GM18508 (cell line): ENCODE data around the gene TMEM59L.

ENCODE experiments used
- ATAC-seq: cut with Tn5 transposase; IDR thresholded peaks from one replicate; pipeline ENCODE4 v1.9.1; 2021; ENCODE audit warnings: moderate number of reproducible peaks; ENCODE audit not compliant: insufficient read depth, unreplicated experiment

Gene TMEM59L

DNA sequence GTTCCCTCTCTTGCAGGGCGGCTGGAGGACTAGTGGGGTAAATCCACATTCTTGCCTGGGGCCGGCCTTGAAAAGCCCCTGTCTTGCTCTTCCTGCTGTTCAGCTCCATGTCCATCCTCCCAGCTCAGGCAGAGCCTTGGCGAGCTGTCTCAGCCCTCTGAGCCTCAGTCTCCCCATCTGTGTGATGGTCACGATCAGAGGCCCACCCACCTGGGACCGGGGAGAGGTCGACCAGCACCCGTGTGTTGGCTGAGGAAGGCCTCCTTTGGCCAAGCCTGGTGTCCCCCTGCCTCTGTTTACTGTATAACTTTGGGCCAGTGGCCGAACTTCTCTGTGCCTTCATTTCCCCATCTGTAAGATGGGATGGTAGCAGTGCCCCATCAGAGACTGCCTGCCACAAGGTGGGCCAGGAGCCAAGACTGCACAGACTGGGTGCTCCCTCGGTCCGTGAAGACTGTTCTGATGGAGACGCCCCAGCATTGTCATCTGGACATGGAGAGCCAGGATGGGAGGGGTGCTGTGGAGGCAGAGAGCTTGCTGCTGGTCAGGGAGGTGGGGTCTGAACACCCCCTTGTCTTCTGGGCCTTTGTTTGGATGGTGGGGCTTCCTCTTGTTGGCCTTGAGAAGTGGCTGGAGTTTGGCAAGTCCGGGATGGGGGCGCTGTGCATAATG, 42.6 kb downstream of the TMEM59L start:
- no peak for ATAC-seq

DNA sequence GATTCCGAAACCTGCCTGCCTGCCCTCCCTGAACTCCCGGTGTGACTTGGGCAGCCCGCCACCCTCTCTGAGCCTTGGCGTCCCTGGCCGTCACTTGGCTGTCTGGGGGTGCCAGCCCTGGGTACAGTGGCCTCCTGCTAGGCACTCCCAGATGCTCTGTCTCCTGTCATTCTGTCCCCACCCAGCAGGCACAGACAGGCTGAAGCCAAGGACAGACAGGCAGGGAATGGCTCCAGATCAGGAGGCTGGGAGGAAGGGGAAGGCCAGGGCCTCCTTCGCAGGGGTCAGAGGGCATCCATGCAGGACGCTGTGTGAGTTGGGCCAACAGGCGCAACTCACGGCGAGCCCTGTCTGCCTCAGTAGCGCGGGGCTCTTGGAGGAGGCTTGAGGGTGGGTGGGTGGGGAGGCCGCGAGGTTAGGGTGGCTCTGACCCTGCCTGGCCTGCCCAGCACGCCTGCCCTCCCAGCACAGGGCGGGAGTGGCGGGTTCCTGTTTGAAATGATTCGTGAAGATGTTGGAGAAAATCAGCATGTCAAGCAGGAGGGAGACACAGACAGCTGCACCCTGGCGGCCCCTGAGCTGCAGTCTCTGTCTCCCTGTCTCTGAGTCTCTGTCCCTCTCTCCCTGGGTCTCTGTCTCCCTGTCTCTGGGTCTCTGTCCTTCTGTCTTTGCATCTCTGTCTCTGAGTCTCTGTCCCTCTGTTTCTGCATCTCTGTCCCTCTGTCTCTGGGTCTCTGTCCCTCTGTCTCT, 43.8 kb downstream of the TMEM59L start:
- ATAC-seq = no peak

- ATAC-seq = no peak
Measured at GRCh38 chr19:18657590-18658365, 45.1 kb downstream of the TMEM59L start.

- ATAC-seq = no peak
Measured at GRCh38 chr19:18658366-18658855, 45.7 kb downstream of the TMEM59L start.

DNA sequence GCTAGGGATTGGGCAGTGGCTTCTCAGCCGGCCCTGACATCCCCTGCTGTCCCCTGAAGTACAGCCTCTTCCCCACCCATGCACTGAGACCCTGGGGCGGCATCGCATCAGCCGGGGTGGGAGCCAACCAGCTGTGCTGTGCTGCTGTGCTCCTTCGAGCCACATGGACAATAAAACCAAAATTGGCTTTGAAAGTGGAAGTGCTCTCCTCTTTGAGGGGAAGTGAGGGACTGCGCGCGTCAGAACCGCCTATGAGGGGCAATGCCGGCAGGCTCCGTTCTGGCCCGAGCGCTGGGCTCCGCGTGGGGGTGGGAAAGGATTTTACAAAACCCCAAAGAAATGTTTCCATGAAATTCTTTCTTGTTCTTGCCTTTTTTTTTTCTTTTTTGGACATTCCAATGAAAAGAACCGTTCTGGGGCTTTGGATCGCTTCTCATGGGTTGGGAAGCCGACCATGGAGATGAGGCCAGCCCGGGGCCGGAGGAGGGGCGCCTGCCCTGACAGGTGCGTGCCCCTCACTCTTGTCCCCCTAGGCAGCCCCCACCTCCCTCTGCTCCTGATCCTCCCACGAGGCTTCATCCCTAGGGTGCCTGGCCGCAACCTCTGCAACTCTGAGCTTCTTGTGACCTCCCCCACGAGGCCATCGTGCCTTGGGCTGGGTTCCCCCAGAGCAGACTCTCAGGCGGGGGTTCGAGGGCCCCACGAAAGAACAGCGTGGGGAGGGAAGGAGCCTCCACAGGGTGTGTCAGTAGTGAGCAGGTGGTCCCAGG, 46.8 kb downstream of the TMEM59L start:
- ATAC-seq = no peak

DNA sequence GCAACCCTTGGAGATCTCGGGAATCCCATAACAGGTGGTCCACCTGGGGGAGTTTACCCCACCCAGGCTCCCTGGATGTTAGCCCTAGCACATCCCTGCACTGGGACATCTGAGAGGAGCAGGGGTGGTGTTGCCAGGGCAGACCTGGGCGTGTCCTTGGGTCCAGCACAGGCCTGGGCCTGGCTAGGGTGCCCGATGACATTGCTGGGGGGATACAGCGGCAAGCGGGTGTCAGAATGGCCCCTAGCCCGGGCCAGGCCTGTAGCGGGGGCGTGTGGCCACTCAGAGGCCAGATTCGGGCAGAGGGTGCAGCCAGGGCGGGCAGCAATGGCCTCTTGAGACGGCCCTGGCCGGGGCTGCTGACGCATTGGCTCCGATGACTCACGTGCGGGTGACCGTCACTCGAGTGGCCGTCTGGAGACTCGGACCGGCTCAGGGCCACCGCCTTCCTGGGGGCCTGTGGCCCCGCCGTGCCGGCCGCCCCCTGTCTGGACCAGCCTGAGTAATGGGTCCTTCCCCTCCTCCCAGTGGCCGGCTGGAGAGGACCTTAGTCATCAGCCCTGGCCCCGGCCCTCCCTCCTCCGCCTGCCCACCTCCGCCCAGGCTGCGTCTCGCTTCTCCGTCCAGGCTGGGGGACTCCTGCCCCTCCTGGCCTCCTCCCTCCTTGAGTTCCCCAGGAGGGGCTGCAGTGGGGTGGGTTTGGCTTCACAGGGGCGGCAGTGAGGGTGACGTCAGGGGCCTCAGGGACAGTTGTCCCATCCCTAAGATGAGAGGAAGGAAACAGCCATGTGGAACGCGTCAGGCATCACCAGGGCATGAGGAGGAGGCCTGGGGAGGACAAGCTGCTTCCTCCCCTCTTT, 47.6 kb downstream of the TMEM59L start:
- no peak for ATAC-seq

- no peak for ATAC-seq
Measured at GRCh38 chr19:18660939-18661670, 48.4 kb downstream of the TMEM59L start.

DNA sequence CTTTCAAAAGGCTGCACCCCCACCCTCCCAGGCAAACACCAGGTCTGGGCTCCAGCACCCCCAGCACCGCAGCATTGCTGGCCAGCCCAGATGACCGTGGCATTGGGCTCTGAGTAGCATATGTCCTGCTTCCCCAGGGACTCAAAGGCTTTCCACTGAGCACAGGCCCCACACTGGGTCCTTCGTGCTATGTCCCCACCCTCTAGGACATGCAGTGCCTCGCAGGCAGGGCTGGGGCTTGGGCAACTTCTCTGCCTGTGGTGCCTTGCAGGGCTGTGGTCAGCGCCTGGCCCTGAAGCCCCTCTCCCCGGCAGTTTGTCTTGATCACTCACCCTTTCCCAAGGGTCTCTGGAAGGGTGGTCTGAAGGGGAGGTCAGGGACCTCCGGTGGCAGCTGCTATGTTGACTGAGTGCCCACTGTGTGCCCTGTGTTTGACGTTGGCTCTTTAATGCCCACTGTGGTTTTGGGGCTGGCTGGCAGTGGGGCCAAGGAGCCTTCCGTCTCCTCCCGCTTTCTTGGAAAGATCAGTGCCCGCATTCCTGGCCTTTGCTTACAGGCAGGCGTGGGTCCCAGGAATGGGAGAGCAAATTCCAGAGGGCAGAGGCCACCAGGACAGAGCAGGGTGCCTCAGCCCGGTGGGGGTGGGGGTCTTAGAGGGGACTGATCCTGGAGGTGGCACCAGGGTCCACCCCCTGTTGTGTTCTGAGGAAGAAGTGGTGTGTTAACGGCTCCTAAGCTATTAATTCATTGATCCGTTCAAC, 50.5 kb downstream of the TMEM59L start:
- no peak for ATAC-seq

GRCh38 chr19:18663940-18664530, 51.4 kb downstream of the TMEM59L start:
- no peak for ATAC-seq

DNA sequence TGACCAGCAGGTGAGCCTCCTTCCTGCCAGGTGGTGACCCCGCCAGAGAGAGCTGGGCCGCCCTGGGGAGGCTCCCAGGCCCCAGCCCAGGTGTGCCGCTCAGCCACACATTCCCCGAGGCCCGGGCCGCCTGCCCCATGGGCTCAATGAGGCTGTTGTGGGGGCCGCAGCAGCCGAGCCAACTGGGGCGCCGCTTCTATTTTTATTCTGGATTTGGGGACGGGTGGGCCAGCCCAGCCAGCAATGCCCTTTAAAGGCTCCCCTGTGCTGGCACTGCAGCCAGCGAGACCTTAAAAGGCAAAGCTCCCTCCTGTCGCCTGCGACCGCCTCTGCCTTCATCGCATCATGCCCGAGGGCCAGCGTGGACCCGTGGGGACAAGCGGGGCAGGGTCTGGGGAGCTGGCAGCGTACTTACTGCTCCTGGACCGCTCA, 53.1 kb downstream of the TMEM59L start:
- ATAC-seq = no peak

GRCh38 chr19:18666317-18666716, 53.6 kb downstream of the TMEM59L start:
- ATAC-seq = no peak

GRCh38 chr19:18666784-18667183, 54.1 kb downstream of the TMEM59L start:
- ATAC-seq = no peak

DNA sequence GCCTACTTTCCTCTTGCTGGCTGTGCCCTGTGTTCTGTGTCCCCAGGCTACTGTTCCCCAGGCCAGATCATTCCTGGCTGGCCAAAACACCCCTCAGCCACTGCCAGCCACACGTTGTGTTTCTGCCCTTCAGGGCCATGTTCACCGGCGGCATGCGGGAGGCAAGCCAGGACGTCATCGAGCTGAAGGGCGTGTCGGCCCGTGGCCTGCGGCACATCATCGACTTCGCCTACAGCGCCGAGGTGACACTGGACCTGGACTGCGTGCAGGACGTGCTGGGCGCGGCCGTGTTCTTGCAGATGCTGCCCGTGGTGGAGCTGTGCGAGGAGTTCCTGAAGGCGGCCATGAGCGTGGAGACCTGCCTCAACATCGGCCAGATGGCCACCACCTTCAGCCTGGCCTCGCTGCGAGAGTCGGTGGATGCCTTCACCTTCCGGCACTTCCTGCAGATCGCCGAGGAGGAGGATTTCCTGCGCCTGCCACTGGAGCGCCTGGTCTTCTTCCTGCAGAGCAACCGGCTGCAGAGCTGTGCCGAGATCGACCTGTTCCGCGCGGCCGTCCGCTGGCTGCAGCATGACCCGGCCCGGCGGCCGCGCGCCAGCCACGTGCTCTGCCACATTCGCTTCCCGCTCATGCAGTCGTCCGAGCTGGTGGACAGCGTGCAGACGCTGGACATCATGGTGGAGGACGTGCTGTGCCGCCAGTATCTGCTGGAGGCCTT, 55.0 kb downstream of the TMEM59L start:
- no peak for ATAC-seq

- no peak for ATAC-seq
Measured at GRCh38 chr19:18668252-18668631, 55.6 kb downstream of the TMEM59L start.

GRCh38 chr19:18668744-18669523, 56.3 kb downstream of the TMEM59L start:
- ATAC-seq = no peak

DNA sequence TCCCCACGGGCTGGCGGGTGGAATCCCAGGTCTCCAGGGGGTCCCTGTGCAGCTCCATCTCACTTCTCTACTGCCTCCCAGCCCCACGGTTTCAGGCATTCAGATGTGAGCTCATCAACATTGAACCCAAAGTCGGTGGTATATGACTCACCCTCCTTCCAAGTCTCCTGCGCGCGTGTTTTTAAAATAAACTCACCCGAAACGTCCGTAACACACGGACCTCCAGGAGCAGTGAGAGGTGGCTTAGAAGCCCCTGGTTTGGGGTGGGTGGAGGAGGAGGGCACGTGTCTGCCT, 56.8 kb downstream of the TMEM59L start:
- ATAC-seq = no peak
